Thymus (tissue), 11 donors: Measurements from ENCODE around the gene ELANE. TPM values are rescaled to one million over a fixed set of nuclear protein-coding genes. Genes with fewer than 3 reads are reported as not detected.

Source experiments
- DNase-seq, 9 donors: peaks; one replicate each; pipeline ENCODE4 v3.0.0-alpha.2; 2013; ENCODE audit warnings: low spot score in 9 of 9, low read depth in 6 of 9, missing footprints in 1 of 9
- H3K27ac ChIP-seq, 2 donors: one replicate each; pipeline ENCODE4 v1.5.1; 2013; ENCODE audit warnings: control low read depth in 1 of 2, low read depth in 1 of 2, low read length in 1 of 2, mild to moderate bottlenecking in 1 of 2, moderate library complexity in 1 of 2
- H3K27me3 ChIP-seq, 2 donors: one replicate each; pipeline ENCODE4 v1.5.1; 2013; ENCODE audit warnings: low read length in 1 of 2; ENCODE audit not compliant: control insufficient read depth in 2 of 2, insufficient read depth in 1 of 2
- H3K36me3 ChIP-seq, 2 donors: one replicate each; pipeline ENCODE4 v1.5.1; 2013; ENCODE audit warnings: low read length in 1 of 2, mild to moderate bottlenecking in 1 of 2, moderate library complexity in 1 of 2; ENCODE audit not compliant: control insufficient read depth in 2 of 2, insufficient read depth in 2 of 2
- H3K4me1 ChIP-seq, 2 donors: one replicate each; pipeline ENCODE4 v1.5.1; 2013; ENCODE audit warnings: low read length in 2 of 2; ENCODE audit not compliant: control insufficient read depth in 2 of 2, insufficient read depth in 2 of 2
- H3K4me3 ChIP-seq, 2 donors: one replicate each; pipeline ENCODE4 v1.5.1; 2013; ENCODE audit warnings: low read length in 2 of 2, control low read depth in 1 of 2, mild to moderate bottlenecking in 1 of 2
- H3K9me3 ChIP-seq, 2 donors: one replicate each; pipeline ENCODE4 v1.5.1; 2013; ENCODE audit warnings: low read length in 1 of 2, mild to moderate bottlenecking in 1 of 2; ENCODE audit not compliant: control insufficient read depth in 2 of 2, insufficient read depth in 1 of 2
- WGBS: extraction: QIAGEN DNeasy Blood & Tissue Kit; methylation state at CpG from one replicate; pipeline ENCODE4 v1.1.7; 2013; 5-methylcytosine and 5-hydroxymethylcytosine counted together
- polyA plus RNA-seq: library from polyadenylated mRNA; stranded (reverse); fragments of 200-250 nt; gene quantifications from one replicate; pipeline ENCODE4 v1.2.3, GENCODE V29; 2013
- total RNA-seq: library from RNA; stranded (reverse); fragments of 120-200 nt; gene quantifications from one replicate; pipeline ENCODE4 v1.2.4, GENCODE V29; 2013
- donor health status: healthy.

The ELANE gene
- total and polyA plus RNA-seq, 2 donors, result 7.7 to 11.2 TPM

DNA sequence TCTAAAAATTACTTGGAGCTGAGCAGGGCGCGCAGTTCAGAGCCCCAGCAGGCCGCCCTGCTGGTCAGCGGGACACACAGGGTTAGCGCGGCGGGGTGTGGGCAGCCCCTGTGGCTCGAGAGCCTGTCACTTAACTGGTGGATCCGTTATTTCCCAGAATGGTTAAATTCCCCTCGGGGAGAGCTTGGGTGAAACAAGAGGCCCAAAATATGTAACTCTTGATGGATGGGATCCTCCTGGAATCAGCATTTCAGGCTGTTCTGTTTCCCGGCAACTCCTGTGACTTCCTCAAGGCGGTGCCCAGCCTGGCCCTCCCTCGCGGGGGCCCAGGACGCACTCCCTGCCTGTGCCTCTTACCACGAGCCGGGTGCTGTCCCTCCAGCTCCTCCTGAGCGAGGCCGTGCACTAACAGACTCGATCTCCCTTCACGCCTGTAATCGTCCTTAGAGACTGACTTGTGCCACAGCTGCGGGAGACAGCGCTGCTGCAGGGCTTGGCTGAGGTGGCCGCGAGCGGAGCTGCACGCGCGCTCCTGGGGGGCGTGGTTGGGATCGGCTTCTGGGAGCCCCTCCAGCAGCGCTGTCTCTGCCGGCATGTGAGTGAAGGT, 45.2 kb upstream of the ELANE start:
- peaks cover 3 to 5% of the 10 kb centered on the region in 2 donors for H3K9me3 ChIP-seq
- H3K36me3 ChIP-seq, result peaks cover 93 to 99% of the 10 kb centered on the region in 2 donors
- H3K27ac ChIP-seq, result no peak overlapping the region
- H3K4me1 ChIP-seq, result peaks cover 0 to 4% of the 10 kb centered on the region in 2 donors
- DNase-seq, result no peak
- H3K27me3 ChIP-seq, result no peaks in the 10 kb centered on the region
- 96% methylated on average over 34 of the region's 34 CpGs for WGBS
- no peak overlapping the region for H3K4me3 ChIP-seq

DNA sequence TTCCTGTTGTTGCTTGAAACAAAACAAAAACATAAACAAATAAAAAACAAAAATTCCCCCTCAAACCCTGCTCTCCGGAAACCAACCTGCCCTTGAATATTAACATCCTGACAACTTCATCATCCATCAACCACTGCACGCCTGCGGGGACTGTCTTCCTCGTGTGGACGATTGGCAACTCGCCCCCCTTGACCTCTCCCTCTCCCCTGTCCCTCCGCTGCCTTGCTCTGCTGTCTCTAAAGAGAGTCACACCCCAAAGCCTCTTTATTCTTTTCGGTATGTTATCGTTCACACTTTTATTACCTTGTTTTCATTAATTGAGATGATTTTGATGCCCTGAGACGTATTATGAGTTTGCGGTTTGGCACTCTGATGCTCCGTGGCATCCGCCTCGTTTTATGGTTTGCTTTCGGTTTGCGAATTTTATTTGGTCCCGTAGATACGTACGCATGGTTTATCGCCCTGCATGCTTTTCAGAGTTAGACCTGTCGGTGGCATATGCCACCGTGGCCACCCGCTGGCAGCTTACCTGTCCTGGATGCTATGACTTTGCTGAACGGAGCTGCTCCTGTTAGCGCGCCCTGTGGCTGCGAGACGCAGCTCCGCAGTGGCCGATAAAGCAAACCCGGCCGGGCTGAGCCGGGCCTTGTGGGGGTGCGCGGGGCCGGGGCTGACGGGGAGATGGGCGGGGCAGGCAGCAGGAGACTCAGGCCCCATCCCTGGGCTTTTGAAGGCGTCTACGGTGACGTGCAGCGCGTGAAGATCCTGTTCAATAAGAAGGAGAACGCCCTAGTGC, 44.3 kb upstream of the ELANE start:
- no peak for DNase-seq

DNA sequence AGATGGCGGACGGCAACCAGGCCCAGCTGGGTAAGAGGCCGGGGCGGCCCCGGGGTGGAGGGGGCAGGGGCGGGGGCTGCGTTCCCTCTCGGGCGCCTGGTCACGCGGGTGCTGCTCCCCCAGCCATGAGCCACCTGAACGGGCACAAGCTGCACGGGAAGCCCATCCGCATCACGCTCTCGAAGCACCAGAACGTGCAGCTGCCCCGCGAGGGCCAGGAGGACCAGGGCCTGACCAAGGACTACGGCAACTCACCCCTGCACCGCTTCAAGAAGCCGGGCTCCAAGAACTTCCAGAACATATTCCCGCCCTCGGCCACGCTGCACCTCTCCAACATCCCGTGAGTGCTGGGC, 43.7 kb upstream of the ELANE start:
- no peaks in the 10 kb centered on the region for H3K4me1 ChIP-seq
- no peak overlapping the region for H3K27ac ChIP-seq
- DNase-seq, result no peak
- no peak overlapping the region for H3K4me3 ChIP-seq
- H3K36me3 ChIP-seq, result peaks cover 81 to 100% of the 10 kb centered on the region in 2 donors
- no peaks in the 10 kb centered on the region for H3K27me3 ChIP-seq
- 96% methylated on average over 26 of the region's 26 CpGs for WGBS
- peaks cover 3 to 5% of the 10 kb centered on the region in 2 donors for H3K9me3 ChIP-seq

More for the DNA sequence above, 44.3 kb upstream of the ELANE start:
- no peaks in the 10 kb centered on the region for H3K27me3 ChIP-seq
- no peak overlapping the region for H3K27ac ChIP-seq
- no peak overlapping the region for H3K4me3 ChIP-seq
- H3K4me1 ChIP-seq, result no peaks in the 10 kb centered on the region
- peaks cover 87 to 99% of the 10 kb centered on the region in 2 donors for H3K36me3 ChIP-seq
- H3K9me3 ChIP-seq, result peaks cover 3 to 5% of the 10 kb centered on the region in 2 donors
- 97% methylated on average over 44 of the region's 44 CpGs for WGBS

DNA sequence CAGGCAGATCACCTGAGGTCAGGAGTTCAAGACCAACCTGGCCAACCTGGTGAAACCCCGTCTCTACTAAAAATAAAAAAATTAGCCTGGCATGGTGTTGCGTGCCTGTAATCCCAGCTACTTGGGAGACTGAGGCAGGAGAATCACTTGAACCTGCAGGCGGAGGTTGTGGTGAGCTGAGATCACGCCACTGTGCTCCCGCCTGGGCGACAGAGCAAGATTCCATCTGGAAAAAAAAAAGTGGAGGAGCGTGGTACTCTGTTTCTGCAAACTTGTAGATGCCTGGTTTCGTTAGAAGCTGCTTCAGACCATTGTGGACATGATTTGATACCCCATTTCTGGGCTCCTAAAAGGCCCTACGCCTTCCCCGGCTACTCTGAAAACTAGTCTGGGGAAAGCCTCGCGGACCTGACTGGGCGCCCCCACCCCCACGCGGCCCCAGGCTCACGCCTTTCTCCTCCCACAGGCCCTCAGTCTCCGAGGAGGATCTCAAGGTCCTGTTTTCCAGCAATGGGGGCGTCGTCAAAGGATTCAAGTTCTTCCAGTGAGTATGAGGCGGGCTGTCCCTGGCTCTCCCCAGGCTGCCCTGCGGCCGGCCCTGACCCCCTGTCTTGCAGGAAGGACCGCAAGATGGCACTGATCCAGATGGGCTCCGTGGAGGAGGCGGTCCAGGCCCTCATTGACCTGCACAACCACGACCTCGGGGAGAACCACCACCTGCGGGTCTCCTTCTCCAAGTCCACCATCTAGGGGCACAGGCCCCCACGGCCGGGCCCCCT, 41.8 kb upstream of the ELANE start:
- 95% methylated on average over 30 of the region's 30 CpGs for WGBS
- H3K27me3 ChIP-seq, result no peaks in the 10 kb centered on the region
- DNase-seq, result no peak
- no peak overlapping the region for H3K4me3 ChIP-seq
- H3K4me1 ChIP-seq, result no peaks in the 10 kb centered on the region
- H3K36me3 ChIP-seq, result peaks cover 62 to 92% of the 10 kb centered on the region in 2 donors
- peaks cover 3 to 5% of the 10 kb centered on the region in 2 donors for H3K9me3 ChIP-seq
- no peak overlapping the region for H3K27ac ChIP-seq

DNA sequence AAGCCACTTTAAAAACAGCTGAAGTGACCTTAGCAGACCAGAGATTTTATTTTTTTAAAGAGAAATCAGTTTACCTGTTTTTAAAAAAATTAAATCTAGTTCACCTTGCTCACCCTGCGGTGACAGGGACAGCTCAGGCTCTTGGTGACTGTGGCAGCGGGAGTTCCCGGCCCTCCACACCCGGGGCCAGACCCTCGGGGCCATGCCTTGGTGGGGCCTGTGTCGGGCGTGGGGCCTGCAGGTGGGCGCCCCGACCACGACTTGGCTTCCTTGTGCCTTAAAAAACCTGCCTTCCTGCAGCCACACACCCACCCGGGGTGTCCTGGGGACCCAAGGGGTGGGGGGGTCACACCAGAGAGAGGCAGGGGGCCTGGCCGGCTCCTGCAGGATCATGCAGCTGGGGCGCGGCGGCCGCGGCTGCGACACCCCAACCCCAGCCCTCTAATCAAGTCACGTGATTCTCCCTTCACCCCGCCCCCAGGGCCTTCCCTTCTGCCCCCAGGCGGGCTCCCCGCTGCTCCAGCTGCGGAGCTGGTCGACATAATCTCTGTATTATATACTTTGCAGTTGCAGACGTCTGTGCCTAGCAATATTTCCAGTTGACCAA, 41.1 kb upstream of the ELANE start:
- Histone ChIP-seq H3K36me3 (peaks cover 57 to 84% of the 10 kb centered on the region in 2 donors), H3K4me1 (no peaks in the 10 kb centered on the region), H3K27me3 (no peaks in the 10 kb centered on the region), H3K9me3 (peaks cover 3 to 5% of the 10 kb centered on the region in 2 donors), H3K4me3 (no peak overlapping the region), H3K27ac (no peak overlapping the region)
- 97% methylated on average over 25 of the region's 25 CpGs for WGBS
- no peak for DNase-seq

DNA sequence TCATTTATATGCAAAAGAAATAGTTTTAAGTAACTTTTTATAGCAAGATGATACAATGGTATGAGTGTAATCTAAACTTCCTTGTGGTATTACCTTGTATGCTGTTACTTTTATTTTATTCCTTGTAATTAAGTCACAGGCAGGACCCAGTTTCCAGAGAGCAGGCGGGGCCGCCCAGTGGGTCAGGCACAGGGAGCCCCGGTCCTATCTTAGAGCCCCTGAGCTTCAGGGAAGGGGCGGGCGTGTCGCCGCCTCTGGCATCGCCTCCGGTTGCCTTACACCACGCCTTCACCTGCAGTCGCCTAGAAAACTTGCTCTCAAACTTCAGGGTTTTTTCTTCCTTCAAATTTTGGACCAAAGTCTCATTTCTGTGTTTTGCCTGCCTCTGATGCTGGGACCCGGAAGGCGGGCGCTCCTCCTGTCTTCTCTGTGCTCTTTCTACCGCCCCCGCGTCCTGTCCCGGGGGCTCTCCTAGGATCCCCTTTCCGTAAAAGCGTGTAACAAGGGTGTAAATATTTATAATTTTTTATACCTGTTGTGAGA, 40.5 kb upstream of the ELANE start:
- no peak for DNase-seq
- Histone ChIP-seq H3K4me3 (no peak overlapping the region), H3K36me3 (peaks cover 54 to 79% of the 10 kb centered on the region in 2 donors), H3K27me3 (no peaks in the 10 kb centered on the region), H3K27ac (no peak overlapping the region), H3K4me1 (no peaks in the 10 kb centered on the region), H3K9me3 (peaks cover 3 to 5% of the 10 kb centered on the region in 2 donors)
- 97% methylated on average over 20 of the region's 20 CpGs for WGBS

DNA sequence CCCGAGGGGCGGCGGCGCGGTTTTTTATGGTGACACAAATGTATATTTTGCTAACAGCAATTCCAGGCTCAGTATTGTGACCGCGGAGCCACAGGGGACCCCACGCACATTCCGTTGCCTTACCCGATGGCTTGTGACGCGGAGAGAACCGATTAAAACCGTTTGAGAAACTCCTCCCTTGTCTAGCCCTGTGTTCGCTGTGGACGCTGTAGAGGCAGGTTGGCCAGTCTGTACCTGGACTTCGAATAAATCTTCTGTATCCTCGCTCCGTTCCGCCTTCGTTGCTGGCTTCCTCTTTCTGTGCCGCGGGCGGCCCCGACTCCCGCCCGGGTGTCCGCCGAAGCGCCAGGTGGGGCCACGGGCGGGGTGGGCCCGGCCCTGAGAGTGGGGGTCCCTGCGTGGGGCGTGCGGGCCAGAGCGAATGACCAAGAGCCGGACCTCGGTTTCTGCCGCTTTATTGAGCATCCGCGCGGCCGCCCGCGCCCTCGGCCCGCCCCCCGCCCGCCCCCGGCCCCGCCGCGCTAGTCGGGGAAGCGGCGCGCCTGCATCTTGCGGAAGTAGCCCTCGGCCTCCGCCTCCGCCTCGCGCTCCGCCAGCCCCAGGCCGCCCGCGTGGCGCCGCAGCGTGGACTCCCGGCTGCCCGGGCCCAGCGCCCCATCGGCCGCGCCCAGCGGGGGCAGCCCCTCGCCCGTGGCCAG, 39.9 kb upstream of the ELANE start:
- Histone ChIP-seq H3K36me3 (peaks cover 48 to 72% of the 10 kb centered on the region in 2 donors), H3K27me3 (no peaks in the 10 kb centered on the region), H3K27ac (no peak overlapping the region), H3K4me3 (no peak overlapping the region), H3K4me1 (no peaks in the 10 kb centered on the region), H3K9me3 (peaks cover 3 to 5% of the 10 kb centered on the region in 2 donors)
- DNase-seq, result no peak
- 96% methylated on average over 80 of the region's 80 CpGs for WGBS

DNA sequence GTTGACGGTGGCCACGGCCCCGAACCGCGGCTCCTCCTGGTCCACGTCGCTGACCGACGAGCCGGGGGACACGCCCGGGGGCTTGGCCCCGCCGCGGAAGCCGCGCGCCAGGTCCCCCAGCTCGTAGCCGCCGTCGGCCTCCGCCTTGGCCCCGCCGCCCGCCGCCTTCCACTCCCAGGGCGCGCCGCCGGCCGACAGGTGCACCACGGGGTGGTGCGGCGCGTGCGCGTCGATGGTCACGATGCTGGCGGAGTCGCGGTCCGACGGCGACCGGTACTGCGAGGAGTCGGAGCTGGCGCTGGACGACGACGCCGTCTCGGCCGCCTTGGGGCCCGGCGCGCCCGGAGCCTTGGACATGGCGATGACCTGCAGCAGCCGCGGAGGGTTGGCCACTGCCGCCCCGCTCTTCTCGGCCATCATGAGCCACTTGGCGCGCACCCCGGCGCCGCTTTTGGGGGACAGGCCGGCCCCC, 39.3 kb upstream of the ELANE start:
- Histone ChIP-seq H3K36me3 (peaks cover 42 to 67% of the 10 kb centered on the region in 2 donors), H3K27ac (no peak overlapping the region), H3K4me3 (no peak overlapping the region), H3K27me3 (no peaks in the 10 kb centered on the region), H3K9me3 (peaks cover 3 to 5% of the 10 kb centered on the region in 2 donors), H3K4me1 (no peaks in the 10 kb centered on the region)
- 98% methylated on average over 72 of the region's 72 CpGs for WGBS
- no peak for DNase-seq
